GM12892 (cell line): ENCODE data around the gene GNG11.

Source experiments
- POLR2A ChIP-seq: IDR thresholded peaks from 2 replicates; pipeline ENCODE4 v1.6.1; 2011; ENCODE audit warnings: low read depth, low read length, control low read depth
- POLR2AphosphoS5 ChIP-seq: IDR thresholded peaks from 2 replicates; pipeline ENCODE4 v1.6.1; 2011; ENCODE audit warnings: low read depth, low read length, control low read depth

DNA sequence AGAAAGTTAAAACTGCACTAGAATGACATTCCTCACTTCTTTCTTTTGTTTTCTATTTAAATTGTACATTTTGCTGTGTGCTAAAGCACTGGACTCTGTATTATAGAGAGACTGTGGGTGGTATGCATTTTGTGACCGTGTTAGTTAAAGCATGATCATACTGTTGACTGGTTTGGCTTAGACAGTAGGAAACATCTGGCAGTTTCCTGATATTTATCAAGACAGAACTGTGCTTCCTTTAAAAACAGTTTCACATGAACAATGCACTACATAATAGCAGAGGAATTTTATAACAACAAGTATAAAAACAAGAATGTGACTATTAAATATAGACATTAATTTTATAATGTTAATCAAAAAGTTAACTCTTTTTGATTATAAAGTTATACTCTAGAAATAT lies 23.1 kb downstream of the GNG11 start:
- no peak for TF ChIP-seq POLR2A
- no peak for TF ChIP-seq POLR2AphosphoS5
